Heart left ventricle (tissue), 16 donors: Measurements from ENCODE around the gene GIPC3. TPM values are rescaled to one million over a fixed set of nuclear protein-coding genes. Genes with fewer than 3 reads are reported as not detected.
A peak's percentile ranks its signal among the peaks of the same experiment; 100 is the strongest.

Experiments
- ATAC-seq, 4 donors: fragments of 200-7000 bp; cut with Tn5 transposase; one replicate each; pipeline ENCODE4 v1.9.1; 2020 to 2022; ENCODE audit warnings: moderate library complexity in 4 of 4, mild to moderate bottlenecking in 3 of 4, moderate number of reproducible peaks in 1 of 4
- DNase-seq, 5 donors: peaks; one replicate each; pipeline ENCODE4 v3.0.0-alpha.2; 2020
- H3K27ac ChIP-seq, 12 donors: fragments of 200-600 bp; sonication (generic) in 4 of 12; one replicate each; pipeline versions ENCODE4 v1.5.0 to v1.8.0; 2016 to 2022; ENCODE audit warnings: mild to moderate bottlenecking in 2 of 12
- H3K27me3 ChIP-seq, 9 donors: fragments of 200-600 bp; sonication (generic) in 2 of 9; one replicate each; pipeline versions ENCODE4 v1.5.1 to v1.8.0; 2016 to 2022; ENCODE audit warnings: mild to moderate bottlenecking in 3 of 9
- H3K36me3 ChIP-seq, 9 donors: fragments of 200-600 bp; sonication (generic) in 2 of 9; one replicate each; pipeline versions ENCODE4 v1.5.0 to v1.8.0; 2018 to 2022; ENCODE audit warnings: mild to moderate bottlenecking in 2 of 9
- H3K4me1 ChIP-seq, 12 donors: fragments of 200-600 bp; sonication (generic) in 4 of 12; one replicate each; pipeline versions ENCODE4 v1.5.0 to v1.8.0; 2016 to 2022; ENCODE audit warnings: mild to moderate bottlenecking in 3 of 12
- H3K4me3 ChIP-seq, 12 donors: fragments of 200-600 bp; sonication (generic) in 4 of 12; one replicate each; pipeline versions ENCODE4 v1.5.0 to v1.8.0; 2017 to 2022; ENCODE audit warnings: mild to moderate bottlenecking in 9 of 12, moderate library complexity in 4 of 12
- H3K9me3 ChIP-seq, 12 donors: fragments of 200-600 bp; sonication (generic) in 4 of 12; one replicate each; pipeline versions ENCODE4 v1.5.0 to v1.8.0; 2016 to 2022; ENCODE audit warnings: mild to moderate bottlenecking in 1 of 12
- CTCF ChIP-seq, 12 donors: fragments of 200-600 bp; sonication (generic) in 4 of 12; IDR thresholded peaks; one replicate each; pipeline versions ENCODE4 v1.5.0 to v1.8.0; 2018 to 2022; ENCODE audit warnings: antibody characterized with exemption in 12 of 12, mild to moderate bottlenecking in 5 of 12
- POLR2A ChIP-seq, 2 donors: fragments of 450-650 bp; IDR thresholded peaks; one replicate each; pipeline ENCODE4 v1.6.1; 2017; ENCODE audit warnings: antibody characterized with exemption in 2 of 2, mild to moderate bottlenecking in 2 of 2, moderate library complexity in 2 of 2
- whole genome bisulfite sequencing, 4 donors: extraction: QIAGEN DNeasy Blood & Tissue Kit in 2 of 4; methylation state at CpG; one replicate each; pipeline versions ENCODE4 v1.1.5 to v1.1.7; 2013 to 2018; 5-methylcytosine and 5-hydroxymethylcytosine counted together
- intact Hi-C, 10 donors: fragments of 100-400 bp; cut with DNase I; formaldehyde crosslinking; loops; one replicate each; pipeline versions ENCODE4 v1.11.1 to v1.14.2; 2022
- polyA plus RNA-seq, 2 donors: library from polyadenylated mRNA; stranded (reverse); fragments of 200-250 nt; gene quantifications; one replicate each; pipeline ENCODE4 v1.2.3, GENCODE V29; 2013
- total RNA-seq, 9 donors: library from RNA; depleted of rRNA in 2 of 9; stranded (reverse); fragments of >200 nt in 2 of 9; fragmentation: NEBNext Ultra II Directional in 3 of 9; extraction: Animal tissue kit (Norgen Biotek cat#: 25700) in 3 of 9; gene quantifications; one replicate each; pipeline versions ENCODE4 v1.1.0 to v1.2.4, GENCODE V29; 2016 to 2023
- donor health status: ischemic (EF 13 %, LVEDD 7.1; RV severe dilation, severe dysfunction).
- donor health status: healthy with polysubstance abuse.
- donor health status: DM: no; HTN: yes; CAD: no.
- donor health status: DM: no; HTN: no; CAD: no.
- donor health status: ischemic (EF 25% LVEDD 6.9; RV normal size, moderate dysfunction).
- donor health status: ischemic (EF 25% LVEDD 5.7; RV mildly dilated, moderate dysfunction).
- donor health status: healthy.
- donor health status: DM: yes; HTN: yes; CAD: no.
- donor health status: ischemic (EF 35%, LVEDD 5.7; RV mildly dilated, moderate dysfunction).
- donor health status: nonischemic (EF 11% LVEDD 7.7; RV severe dilation, severe dysfunction).
- donor health status: DM: yes; HTN: yes; CAD: no.
- donor health status: PGD.
- donor health status: ischemic (EF 29% LVEDD 5.4; RV normal size, mild dysfunction).
- donor health status: nonischemic (EF 23%, LVEDD 6.1; RV moderate dilation, normal function).

Gene GIPC3
- total and polyA plus RNA-seq, 11 donors: 1.00 to 3.3 (median 2.0) TPM

GRCh38 chr19:3618811-3619630 lies 33.7 kb downstream of the GIPC3 start:
- Histone ChIP-seq H3K36me3 (peaks cover 0 to 68% (median 25%) of the 10 kb centered on the region in 9 donors), H3K27ac (no peak overlapping the region), H3K9me3 (no peaks in the 10 kb centered on the region), H3K4me1 (peaks cover 0 to 18% (median 6%) of the 10 kb centered on the region in 12 donors), H3K27me3 (no peaks in the 10 kb centered on the region), H3K4me3 (peak overlapping the region in 1 of 12 donors; percentile 36)
- DNase-seq (peak in 2 of 5 donors; percentile 15 to 58), ATAC-seq (peak in 2 of 4 donors; percentile 2 to 4)
- 82 to 87% (median 84%) methylated on average over 19 to 31 of the region's 31 CpGs for WGBS, 4 donors
- intact Hi-C loops: loop anchor here in 9 of 10 donors (1.0 to 10.0 kb wide), 12 partner anchors 32 to 317 kb away; partner anchors contain the start of genes MFSD12 (in 3 of the 9), GIPC3 (in 1 of the 9) and HMG20B (in 1 of the 9)
- no peak for TF ChIP-seq POLR2A (IDR thresholded peaks at IDR 0.05)
- peak in 3 of 12 donors; percentile 10 to 30 (median 24) for TF ChIP-seq CTCF (IDR thresholded peaks at IDR 0.05)

GRCh38 chr19:3619631-3620012 lies 34.3 kb downstream of the GIPC3 start:
- ATAC-seq (no peak), DNase-seq (no peak)
- TF ChIP-seq POLR2A (IDR thresholded peaks at IDR 0.05): no peak
- no peak for TF ChIP-seq CTCF (IDR thresholded peaks at IDR 0.05)
- Histone ChIP-seq H3K36me3 (peaks cover 0 to 67% (median 25%) of the 10 kb centered on the region in 9 donors), H3K9me3 (no peaks in the 10 kb centered on the region), H3K27me3 (no peaks in the 10 kb centered on the region), H3K27ac (no peak overlapping the region), H3K4me3 (no peak overlapping the region), H3K4me1 (peaks cover 0 to 24% (median 7%) of the 10 kb centered on the region in 12 donors)
- WGBS, 4 donors: 89 to 92% (median 91%) methylated on average over 8 to 17 of the region's 17 CpGs
- intact Hi-C loops: loop anchor here in 9 of 10 donors (2.0 to 10.0 kb wide), 10 partner anchors 33 to 317 kb away; partner anchors contain the start of genes MFSD12 (in 3 of the 9), GIPC3 (in 1 of the 9) and HMG20B (in 1 of the 9)

- Histone ChIP-seq H3K27me3 (no peaks in the 10 kb centered on the region), H3K9me3 (no peaks in the 10 kb centered on the region), H3K36me3 (peaks cover 0 to 66% (median 25%) of the 10 kb centered on the region in 9 donors), H3K4me3 (no peak overlapping the region), H3K4me1 (peaks cover 0 to 31% (median 11%) of the 10 kb centered on the region in 12 donors), H3K27ac (no peak overlapping the region)
- no peak for DNase-seq
- no peak for TF ChIP-seq POLR2A (IDR thresholded peaks at IDR 0.05)
- TF ChIP-seq CTCF (IDR thresholded peaks at IDR 0.05): no peak
- WGBS, 4 donors: 83 to 88% (median 85%) methylated on average over 14 to 19 of the region's 19 CpGs
- no peak for ATAC-seq
- intact Hi-C loops: no loop called here
Observed at GRCh38 chr19:3620145-3620816, 35.0 kb downstream of the GIPC3 start.
